SKM-1 (cell line): ENCODE measurements around the gene NUPR1.
"Not testable (repeated sequence)": the region's sequence is repeated elsewhere in the genome, so short reads cannot be mapped to it uniquely, and the experiment has no call there.

Experiments used
- DNase-seq: peaks from one replicate; lab custom pipeline; 2025; ENCODE audit not compliant: unreplicated experiment; lab: John Stamatoyannopoulos, UW

NUPR1 gene

DNA sequence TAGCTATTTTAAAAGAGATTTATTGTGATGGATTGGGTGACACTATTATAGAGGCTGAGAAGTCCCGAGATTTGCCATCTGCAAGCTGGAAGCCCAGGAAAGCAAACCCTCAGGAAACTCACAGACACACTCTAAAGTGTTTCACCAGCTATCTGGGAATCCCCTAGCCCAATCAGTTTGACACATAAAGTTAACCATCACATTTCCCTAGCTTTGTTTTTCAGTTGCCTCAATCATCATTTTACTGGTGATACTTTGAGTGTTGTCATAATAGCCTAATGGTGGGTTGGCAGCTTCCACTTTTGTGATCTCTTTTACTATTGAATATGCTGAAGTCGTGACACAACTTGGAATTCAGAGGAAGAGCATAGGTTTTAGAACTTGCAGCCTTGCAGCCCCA is 16.8 kb upstream of the NUPR1 start:
- DNase-seq: no peak

DNA sequence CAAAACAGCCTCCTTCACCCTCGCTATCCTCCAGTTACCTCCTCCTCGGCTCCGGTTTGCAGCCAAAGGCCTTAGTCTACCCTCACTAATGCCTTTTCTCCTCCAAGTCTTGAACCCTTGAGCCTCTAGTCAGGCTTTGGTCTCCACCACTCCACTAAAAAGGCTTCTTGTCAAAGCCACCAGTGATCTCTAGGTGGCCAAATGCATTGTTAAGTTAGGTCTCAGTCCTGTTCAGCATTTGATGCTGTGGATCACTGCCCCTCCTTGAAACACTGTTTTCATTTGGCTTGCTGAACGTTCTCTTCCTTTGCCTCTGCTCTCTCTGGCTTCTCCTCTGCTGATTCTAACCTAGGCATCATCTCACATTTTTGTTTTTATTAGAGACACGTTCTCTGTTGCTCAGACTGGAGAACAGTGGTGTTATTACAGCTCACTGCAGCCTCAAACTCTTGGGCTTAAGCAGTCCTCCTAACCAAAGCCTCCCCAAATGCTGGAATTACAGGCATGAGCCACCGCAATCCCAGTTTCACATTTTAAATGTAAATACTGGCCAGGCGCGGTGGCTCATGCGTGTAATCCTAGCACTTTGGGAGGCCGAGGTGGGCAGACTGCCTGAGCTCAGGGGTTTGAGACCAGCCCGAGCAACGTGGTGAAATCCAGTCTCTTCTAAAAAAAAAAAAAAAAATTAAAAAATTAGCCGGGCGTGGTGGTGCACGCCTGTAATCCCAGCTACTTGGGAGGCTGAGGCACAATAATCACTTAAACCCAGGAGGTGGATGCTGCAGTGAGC is 16.1 kb upstream of the NUPR1 start:
- no peak for DNase-seq

DNA sequence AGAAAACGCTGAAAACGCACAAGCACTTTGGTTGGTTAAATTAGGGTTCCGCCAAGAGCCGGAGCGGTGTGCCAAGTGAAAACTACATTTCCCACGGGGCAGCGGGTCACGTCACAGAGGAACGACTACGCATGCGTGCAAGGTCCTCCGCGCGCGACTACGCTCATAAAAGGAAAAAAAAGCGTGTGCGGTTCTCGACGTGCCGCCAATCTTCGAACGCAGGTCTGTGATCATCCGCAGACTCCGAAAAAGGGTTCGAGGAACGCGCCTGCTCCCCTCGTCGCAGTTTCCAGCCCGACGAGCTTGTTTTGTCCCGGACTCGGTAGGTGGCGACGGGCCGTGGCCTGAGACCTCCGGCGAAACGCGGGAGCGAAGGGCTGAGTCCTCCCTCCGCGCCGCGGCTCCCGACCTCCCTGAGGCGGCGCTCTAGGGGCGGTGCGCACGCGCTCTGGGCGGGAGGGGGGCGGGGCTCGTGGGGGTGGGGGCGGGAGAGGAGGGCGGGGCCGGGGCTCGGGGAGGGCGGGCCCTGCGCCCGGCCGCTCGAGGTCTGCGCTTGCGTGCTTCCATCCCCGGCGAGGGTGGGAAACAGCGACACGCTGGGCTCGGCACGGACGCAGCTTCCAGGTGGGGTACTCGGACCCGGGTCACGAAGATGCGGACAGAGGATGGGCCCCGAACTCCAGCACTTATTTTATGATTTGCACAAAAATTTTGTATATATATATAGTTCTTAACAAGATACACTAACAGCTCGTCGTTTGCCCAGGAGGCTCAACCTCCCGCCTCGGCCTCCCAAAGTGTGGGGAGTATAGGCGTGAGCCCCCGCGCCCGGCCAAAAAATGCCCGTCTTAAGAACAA is 15.2 kb upstream of the NUPR1 start, which contains the start of gene SGF29:
Gene SGF29, plus strand, starts transcription at position 145 of the 858 bp plus-strand sequence. CDS start 27,150 bp downstream, outside the sequence.
- peak; percentile 88 for DNase-seq

DNA sequence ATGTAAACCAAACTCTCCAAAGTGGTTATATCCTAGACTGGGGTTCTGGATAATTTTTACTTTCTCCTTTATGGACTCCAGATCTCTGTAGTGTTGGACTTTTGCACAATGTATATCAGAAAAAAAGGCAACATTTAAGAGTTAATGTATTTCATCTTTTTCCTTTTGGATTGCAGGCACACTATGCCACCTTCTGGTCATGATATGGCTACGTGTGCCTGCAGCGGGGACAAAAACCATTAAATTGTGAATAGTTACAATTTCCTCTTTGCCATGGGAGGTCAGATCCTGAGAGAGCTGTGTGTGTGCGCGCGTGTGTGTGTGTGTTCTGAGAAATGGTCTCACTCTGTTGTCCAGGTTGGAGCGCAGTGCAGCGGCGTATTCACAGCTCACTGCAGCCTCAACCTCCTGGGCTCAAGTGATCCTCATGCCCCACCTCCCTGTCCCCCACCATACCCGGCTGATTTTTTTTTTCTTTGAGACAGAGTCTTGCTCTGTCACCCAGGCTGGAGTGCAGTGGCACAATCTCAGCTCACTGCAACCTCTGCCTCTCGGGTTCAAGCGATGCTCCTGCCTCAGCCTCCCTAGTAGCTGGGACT is 10.6 kb upstream of the NUPR1 start:
- DNase-seq: peak; percentile 48

DNA sequence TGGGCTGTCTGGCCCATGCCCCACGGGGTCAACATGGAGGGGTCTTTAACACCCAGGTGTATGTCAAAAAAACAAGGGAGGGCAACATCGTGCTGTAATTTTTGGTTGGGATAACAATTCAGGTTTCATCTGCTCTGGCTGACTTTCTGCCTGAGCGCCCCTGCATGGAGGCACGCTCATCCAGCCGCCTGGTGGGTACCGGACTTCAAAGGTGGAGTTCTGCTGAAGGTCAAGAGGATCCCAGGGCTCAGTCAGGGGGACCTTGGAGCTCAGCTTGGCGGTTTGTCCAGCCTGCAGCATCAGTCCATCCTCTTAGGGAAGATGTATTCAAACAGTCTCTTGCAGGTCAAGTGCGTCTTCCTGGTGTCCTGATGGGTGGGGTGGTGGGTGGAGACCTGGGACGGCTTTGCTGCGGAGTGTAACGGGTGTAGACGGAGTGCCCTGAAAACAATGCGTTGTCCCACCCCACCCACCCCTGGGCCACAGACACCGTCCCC is 9.6 kb upstream of the NUPR1 start:
- no peak for DNase-seq

DNA sequence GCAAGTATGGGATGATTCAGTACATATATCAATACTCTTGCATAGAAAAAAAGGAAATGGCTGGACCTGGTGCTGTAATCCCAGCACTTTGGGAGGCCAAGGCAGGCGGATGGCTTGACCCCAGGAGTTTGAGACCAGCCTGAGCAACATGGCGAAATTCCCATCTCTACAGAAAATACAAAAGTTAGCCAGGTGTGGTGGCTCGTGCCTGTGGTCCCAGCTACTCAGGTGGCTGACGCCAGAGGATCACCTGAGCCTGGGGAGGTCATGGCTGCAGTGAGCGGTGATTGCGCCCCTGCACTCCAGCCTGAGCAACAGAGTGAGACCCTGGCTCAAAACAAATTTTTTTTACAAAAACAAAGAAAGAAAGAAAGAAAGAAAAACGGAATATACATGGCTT is 7.9 kb upstream of the NUPR1 start:
- no peak for DNase-seq

DNA sequence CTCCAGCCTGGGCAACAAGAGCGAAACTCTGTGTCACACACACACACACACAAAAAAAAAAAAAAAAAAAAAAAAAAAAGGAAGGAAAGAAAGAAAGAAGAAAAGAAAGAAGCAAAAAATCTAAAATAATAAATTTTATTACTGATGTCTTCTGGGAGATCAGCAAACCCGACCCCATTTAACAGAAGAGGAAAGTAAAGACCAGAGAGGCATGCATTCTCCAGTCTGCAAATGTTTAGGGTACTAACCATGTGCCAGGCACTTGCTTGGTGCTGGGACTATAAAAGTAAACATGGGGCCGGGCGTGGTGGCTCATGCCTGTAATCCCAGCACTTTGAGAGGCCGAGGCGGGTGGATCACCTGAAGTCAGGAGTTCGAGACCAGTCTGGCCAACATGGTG is 7.2 kb upstream of the NUPR1 start:
- not testable (repeated sequence) for DNase-seq

DNA sequence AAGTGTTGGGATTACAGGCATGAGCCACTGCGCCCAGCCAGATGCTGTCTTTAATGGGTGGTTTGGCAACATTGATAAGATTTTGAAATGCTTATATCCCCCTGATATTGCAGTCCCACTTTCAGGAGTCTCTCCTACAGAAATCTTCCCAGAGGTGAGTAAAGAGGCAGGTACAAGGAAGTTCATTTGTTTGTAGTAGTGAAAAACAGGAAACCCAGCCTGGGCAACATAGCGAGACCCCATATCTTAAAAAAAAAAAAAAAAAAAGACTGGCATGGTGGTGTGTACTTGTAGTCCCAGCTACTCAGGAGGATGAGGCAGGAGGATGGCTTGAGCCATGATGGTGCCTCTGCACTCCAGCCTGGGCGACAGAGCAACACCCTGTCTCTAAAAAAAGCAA is 6.2 kb upstream of the NUPR1 start:
- no peak for DNase-seq

DNA sequence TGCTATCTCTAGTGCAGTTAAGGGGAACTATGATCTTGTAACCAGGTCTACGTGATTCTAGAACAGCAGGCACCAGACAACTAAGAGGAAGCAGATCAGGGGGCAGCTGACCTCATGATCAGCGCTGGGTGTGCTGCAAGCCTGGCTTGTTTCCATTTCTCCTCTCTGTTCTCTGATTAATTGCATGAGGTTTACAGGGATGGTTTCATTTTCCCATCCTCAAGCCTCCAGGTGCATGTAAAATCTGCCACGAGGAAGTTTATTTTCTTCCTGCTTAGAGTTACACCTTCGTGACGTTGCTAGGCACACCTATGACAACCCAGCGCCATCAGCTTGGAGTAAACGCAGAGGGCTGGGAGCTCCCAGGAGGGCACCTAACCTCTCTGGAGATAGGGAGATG is 4.3 kb upstream of the NUPR1 start:
- peak; percentile 93 for DNase-seq

DNA sequence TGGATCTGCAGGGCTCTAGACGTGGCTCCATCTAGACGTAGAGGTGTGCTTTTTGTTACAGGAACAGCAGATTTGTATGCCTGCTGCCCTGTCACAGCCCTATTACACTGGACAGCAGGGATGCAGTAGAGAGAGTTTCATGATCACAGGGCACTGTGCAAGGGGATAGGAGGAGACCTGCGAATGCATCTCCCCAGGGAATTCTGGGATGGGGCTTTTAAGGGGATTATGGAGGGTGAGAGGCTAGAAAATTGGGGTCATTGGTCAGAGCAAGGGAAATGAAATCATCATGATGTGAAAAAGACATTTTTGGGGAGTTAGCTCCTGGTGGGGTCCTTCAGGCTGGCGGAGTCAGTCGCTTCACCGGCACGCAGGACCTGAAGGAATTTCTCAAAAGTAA is 3.9 kb upstream of the NUPR1 start:
- no peak for DNase-seq

DNA sequence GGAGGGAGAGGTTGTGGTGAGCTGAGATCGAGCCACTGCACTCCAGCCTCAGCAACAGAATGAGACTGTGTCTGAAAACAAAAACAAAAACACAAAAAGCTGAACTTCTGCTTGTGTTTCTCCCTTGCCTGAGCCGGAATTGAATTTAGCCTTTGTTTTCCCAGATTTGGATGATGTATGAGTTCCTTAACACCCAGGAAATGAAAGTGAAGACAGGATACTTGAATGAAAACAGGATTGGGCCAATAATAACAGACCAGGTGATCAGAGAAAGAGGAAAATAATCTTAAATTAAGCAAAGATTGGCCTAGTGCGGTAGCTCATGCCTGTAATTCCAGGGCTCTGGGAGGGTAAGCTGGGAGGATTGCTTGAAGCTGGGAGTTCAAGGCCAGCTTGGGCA is 1.6 kb upstream of the NUPR1 start:
- no peak for DNase-seq

DNA sequence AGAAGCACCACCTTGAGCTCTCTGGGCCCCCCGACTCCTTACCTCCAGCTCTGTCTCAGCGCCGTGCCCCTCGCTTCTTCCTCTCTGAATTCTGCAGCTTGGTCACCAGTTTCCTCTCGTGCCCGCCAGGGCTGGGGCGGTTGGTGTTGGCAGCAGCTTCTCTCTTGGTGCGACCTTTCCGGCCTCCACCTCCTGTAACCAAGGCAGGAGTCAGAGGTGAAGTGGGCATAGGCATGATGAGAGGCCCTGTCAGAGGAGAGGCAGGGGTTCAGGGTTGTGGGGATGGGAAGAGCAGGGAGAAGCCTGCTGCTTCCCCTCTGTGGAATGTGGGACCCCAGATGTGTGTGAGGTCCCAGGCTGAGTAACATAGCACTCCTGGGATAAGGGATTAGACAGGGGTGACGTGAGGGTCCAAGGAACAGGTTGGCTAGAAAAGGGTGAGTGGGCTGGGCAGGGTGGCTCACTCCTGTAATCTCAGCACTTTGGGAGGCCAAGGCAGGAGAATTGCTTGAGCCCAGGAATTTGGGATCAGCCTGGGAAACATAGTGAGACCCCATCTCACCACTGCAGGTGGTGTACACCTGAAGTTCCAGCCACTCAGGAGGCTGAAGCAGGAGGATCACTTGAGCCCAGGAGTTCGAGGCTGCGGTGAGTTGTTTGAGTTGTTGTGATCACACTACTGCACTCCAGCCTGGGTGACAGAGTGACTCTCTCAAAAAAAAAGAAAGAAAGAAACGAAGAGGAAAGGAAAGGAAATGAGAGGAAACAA is 626 bp downstream of the NUPR1 start:
- no peak for DNase-seq

DNA sequence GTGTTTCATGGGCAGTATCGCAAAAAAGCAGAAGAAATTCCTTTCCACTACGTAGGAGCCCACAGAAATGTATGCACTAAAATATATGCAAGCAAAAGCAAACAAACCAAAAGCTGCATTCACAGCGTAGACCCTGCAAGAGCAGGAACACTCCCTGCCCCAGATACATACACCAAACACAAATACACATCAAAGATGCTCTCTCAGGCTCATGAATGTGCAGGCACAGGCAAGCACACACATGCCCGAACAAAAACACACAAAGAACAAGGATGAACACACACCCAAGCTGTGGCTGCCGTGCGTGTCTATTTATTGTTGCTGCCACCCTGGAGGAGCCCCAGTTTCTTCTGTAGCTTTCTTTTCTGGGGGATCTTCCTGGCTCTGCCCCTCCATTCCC is 1.7 kb downstream of the NUPR1 start:
- no peak for DNase-seq

DNA sequence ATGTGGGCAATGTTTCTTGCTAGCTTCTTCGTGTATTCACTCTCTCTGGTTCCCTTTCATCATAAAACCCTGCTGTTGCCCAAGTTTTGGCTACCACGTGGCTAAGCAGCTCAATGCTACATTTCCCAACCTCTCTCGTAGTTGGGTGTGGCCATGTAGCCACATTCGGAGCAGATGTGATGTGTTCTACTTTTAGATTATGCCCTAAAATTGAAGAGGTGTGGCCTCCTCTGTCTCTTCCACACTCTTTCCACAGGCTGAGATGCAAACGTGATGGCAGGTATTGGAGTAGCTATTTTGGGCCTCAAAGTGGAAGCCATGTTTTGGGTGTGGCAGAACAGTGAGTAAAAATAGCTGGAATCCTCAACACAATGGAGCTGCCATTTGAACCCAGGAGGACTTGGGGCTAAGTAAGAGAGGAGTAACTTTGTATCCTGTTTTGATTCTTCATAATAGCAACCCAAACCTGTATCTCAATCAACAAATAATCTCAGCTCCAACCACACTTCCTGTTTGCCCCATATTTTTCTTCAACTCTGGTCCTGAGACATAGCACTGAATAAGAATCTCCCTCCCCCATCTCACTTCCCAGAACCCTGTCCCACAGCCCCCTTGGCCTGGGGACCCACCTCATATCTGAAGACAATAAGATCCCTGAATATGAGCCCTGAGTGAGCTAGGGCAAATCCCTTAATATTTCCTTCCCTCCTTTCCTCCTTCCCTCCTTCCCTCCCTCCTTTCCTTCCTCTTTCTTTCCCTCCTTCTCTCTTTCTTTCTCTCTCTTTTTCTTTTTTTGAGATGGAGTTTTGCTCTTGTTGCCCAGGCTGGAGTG is 4.0 kb downstream of the NUPR1 start:
- DNase-seq: peak; percentile 93

DNA sequence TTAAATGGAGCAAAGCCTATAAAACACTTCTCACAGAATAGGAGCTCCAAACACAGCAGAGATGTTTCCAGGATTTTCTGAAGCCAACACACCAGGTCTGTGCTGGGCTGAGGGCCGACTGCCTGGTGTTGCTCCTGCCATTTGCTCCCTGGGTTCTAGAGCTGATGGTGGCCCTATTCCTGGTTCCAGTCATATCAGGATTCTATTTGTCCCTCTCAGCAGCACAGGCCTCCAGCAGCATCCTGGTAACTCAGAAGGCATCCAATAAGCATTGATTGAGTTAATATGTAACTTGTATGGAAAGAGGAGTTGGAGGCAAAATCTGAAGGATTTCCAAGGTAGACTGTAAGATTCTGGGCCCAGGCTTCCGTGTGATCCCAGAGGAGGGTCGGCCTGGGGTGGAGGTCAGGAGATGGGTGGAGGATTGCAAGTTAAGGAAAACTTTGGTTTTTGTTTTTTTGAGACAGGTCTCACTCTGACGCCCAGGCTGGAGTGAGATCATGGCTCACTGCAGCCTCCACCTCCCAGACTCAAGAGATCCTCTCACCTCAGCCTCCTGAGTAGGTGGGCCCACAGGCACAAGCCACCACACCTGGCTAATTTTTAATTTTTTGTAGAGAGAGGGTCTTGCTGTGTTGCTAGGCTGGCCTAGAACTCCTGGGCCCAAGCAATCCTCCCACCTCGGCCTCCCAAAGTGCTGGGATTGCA is 5.7 kb downstream of the NUPR1 start:
- no peak for DNase-seq

DNA sequence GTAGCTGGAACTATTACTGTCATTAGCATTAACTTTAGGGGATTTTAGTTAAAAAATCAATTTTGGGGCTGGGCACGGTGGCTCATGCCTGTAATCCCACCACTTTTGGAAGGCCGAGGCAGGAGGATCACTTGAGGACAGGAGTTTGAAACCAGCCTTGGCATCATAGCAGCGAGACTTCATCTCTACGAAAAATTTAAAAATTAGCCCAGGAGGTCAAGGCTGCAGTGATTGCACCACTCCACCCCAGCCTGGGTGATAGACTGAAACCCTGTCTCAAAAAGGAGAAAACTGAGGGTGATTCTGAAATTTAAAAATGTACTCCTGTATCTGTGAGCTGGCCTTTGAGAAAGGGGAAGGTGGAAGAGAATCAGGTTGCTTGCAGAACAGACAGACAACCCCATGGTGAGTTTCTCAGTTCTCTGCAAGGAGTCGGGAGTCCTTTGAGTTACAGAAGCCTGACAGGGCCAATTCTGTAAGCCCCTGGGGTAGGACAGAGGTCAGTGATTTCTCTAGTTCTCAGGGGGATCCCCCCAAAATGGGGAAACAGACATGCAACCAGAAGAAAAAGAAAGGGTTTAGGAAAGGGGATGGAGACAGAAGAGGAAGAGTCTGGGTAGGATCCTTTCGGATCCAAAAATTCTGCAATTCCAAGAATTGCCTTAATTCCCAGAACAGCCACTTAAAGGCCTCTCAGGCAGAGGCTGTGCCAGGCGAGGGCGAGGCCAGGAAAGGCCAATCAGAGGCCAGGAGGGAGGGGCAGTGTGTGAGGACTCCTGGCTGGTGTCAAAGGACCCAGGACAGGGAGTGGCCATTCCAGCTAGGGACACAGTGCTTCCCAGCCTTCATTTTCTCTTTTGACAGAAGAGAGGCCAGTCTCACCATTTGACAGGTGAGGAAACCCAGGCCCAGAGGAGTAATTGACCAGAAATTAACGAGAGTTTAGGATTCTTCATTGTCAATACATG is 6.7 kb downstream of the NUPR1 start:
- DNase-seq: no peak

DNA sequence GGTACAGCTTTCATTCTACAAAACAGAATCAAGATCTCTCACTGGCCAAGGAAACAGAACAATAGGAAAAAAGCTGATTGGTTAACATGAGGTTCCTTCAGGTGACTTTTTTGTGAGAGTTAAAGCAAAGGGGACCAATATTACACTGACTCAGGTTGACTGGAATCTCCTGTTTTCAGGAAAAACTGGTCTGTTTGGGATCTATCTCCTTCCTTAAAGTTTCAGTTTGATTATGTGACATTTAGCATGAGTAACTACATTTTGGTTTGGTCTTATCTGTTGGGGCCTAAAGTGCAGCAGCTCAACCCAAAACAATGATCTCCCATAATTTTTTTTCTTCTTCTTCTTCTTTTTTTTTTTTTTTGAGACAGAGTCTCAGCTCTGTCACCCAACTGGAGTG is 9.7 kb downstream of the NUPR1 start:
- DNase-seq: no peak

DNA sequence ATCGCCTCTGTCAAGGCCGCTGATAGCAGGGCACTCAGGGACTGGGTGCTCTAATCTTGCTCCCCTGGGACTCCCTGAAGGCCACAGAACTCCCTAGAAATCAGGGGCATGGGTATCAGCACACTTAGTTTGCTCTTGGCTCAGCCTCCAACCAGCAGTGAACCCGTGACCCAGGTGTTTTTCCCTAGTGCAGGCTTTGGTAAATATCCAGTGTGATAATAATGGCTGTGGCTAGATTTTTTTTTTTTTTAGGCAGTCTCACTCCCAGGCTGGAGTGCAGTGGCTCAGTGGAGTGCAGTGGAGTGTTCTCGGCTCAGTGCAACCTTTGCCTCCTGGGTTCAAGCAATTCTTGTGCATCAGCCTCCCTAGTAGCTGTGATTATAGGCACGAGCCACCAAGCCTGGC is 10.3 kb downstream of the NUPR1 start:
- no peak for DNase-seq
